ENCODE data around the gene PRDM16. TPM values are rescaled to one million over a fixed set of nuclear protein-coding genes. Genes with fewer than 3 reads are reported as not detected.

The PRDM16 gene
- total and polyA plus RNA-seq, 2 of the 13 experiments (the other 11 are each of a cell fraction or from before 2014, with no cell fraction given), result 0.15 to 0.81 TPM

- TF ChIP-seq GPN1 (CRISPR knock-in tag; IDR thresholded peaks at IDR 0.05; ENCODE audit: borderline replicate concordance) (no peak), ONECUT2 (CRISPR knock-in tag; IDR thresholded peaks at IDR 0.05) (no peak), ZNF563 (CRISPR knock-in tag; IDR thresholded peaks at IDR 0.05) (peak; percentile 81; the same call in 1 of the 2 replicates), HMG20B (CRISPR knock-in tag; conservative IDR thresholded peaks at IDR 0.05) (no peak), ZNF337 (CRISPR knock-in tag; IDR thresholded peaks at IDR 0.05; ENCODE audit: borderline replicate concordance, low read depth) (0 out of 2 replicates have a peak, but pooled peaks have one; percentile 41), MXD4 (CRISPR knock-in tag; IDR thresholded peaks at IDR 0.05) (0 out of 2 replicates have a peak, but pooled peaks have one; percentile 26), ZFP36L2 (CRISPR knock-in tag; IDR thresholded peaks at IDR 0.05) (no peak), BCLAF1 (IDR thresholded peaks at IDR 0.05) (no peak), ZFP37 (CRISPR knock-in tag; IDR thresholded peaks at IDR 0.05; ENCODE audit: borderline replicate concordance) (no peak), DNMT3B (CRISPR knock-in tag; conservative IDR thresholded peaks at IDR 0.05) (no peak), HCFC1 (IDR thresholded peaks at IDR 0.05; ENCODE audit: low read depth, low read length) (no peak), ZNF33A (CRISPR knock-in tag; IDR thresholded peaks at IDR 0.05; ENCODE audit: borderline replicate concordance) (no peak), FOSL1 (CRISPR knock-in tag; IDR thresholded peaks at IDR 0.05; ENCODE audit: borderline replicate concordance) (peak; percentile 82; the same call in 1 of the 2 replicates), RBFOX2 (IDR thresholded peaks at IDR 0.05; ENCODE audit: low read depth, low read length) (peak; percentile 74), POLR2AphosphoS2 (IDR thresholded peaks at IDR 0.05; ENCODE audit: low read depth, low read length) (no peak), FOXM1 (CRISPR knock-in tag; IDR thresholded peaks at IDR 0.05) (no peak), ZNF251 (CRISPR knock-in tag; IDR thresholded peaks at IDR 0.05) (no peak)
- TF ChIP-seq, protein P1, sequence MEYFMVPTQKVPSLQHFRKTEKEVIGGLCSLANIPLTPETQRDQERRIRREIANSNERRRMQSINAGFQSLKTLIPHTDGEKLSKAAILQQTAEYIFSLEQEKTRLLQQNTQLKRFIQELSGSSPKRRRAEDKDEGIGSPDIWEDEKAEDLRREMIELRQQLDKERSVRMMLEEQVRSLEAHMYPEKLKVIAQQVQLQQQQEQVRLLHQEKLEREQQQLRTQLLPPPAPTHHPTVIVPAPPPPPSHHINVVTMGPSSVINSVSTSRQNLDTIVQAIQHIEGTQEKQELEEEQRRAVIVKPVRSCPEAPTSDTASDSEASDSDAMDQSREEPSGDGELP (IDR thresholded peaks at IDR 0.05; ENCODE audit: borderline replicate concordance, low read depth), result no peak
- TF ChIP-seq, protein P2, sequence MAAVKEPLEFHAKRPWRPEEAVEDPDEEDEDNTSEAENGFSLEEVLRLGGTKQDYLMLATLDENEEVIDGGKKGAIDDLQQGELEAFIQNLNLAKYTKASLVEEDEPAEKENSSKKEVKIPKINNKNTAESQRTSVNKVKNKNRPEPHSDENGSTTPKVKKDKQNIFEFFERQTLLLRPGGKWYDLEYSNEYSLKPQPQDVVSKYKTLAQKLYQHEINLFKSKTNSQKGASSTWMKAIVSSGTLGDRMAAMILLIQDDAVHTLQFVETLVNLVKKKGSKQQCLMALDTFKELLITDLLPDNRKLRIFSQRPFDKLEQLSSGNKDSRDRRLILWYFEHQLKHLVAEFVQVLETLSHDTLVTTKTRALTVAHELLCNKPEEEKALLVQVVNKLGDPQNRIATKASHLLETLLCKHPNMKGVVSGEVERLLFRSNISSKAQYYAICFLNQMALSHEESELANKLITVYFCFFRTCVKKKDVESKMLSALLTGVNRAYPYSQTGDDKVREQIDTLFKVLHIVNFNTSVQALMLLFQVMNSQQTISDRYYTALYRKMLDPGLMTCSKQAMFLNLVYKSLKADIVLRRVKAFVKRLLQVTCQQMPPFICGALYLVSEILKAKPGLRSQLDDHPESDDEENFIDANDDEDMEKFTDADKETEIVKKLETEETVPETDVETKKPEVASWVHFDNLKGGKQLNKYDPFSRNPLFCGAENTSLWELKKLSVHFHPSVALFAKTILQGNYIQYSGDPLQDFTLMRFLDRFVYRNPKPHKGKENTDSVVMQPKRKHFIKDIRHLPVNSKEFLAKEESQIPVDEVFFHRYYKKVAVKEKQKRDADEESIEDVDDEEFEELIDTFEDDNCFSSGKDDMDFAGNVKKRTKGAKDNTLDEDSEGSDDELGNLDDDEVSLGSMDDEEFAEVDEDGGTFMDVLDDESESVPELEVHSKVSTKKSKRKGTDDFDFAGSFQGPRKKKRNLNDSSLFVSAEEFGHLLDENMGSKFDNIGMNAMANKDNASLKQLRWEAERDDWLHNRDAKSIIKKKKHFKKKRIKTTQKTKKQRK (IDR thresholded peaks at IDR 0.05; ENCODE audit: low read length), result no peak
- TF ChIP-seq, protein P3, sequence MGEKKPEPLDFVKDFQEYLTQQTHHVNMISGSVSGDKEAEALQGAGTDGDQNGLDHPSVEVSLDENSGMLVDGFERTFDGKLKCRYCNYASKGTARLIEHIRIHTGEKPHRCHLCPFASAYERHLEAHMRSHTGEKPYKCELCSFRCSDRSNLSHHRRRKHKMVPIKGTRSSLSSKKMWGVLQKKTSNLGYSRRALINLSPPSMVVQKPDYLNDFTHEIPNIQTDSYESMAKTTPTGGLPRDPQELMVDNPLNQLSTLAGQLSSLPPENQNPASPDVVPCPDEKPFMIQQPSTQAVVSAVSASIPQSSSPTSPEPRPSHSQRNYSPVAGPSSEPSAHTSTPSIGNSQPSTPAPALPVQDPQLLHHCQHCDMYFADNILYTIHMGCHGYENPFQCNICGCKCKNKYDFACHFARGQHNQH (CRISPR knock-in tag; IDR thresholded peaks at IDR 0.05), result peak; percentile 80; the same call in 1 of the 2 replicates
- TF ChIP-seq, protein P4, sequence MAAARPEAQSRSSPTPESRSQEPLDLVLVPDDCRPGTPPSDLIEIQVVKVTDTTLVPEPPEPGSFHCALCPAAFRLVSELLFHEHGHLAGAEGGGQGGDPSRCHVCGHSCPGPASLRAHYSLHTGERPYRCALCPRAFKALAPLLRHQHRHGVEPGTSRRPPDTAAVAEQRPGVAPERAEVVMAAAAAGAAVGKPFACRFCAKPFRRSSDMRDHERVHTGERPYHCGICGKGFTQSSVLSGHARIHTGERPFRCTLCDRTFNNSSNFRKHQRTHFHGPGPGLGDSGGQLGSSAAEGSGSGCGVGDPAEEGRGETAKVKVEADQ (CRISPR knock-in tag; IDR thresholded peaks at IDR 0.05; ENCODE audit: borderline replicate concordance), result no peak
Observed at GRCh38 chr1:3292868-3293562, 224.0 kb downstream of the PRDM16 start (continued).
